GM19239 (cell line): ENCODE results near the gene ZNF483.
"Not testable (repeated sequence)": the region's sequence is repeated elsewhere in the genome, so short reads cannot be mapped to it uniquely, and the experiment has no call there.

ENCODE experiments used
- DNase-seq: peaks from one replicate; pipeline ENCODE4 v3.0.0; 2011; ENCODE audit warnings: low spot score; ENCODE audit not compliant: insufficient read length
- FAIRE-seq: peaks from 2 replicates; lab custom pipeline; 2011; peaks lifted over from hg19 to GRCh38; lab: Jason Lieb, UNC

ZNF483 gene

DNA sequence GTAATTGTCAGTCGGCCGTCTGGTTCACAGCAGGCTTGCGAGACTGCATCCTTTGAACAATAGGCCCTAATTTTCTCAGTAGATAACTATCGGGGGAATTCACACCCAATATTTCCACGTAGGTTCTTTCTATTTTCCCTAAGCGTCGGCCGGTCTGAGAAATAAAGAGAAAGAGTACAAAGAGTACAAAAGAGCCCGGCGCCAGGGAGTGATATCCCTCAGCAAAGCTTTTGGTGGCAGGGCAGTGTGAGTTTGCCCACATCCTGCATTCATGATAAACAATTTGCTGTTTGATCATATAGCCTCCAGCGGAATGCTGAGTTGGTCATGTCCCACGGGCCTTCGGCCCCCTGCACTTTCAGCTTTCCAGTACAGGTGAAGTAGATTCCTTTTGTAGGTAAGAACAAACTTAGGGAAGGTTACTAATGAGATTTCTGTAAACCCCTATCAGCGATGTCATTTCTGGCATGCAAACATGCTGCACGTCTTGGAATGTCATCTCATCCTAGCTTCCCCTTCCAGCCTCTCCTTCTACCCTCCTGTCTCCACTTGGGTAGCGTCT is 79.2 kb downstream of the ZNF483 start:
- FAIRE-seq, result no peak

DNA sequence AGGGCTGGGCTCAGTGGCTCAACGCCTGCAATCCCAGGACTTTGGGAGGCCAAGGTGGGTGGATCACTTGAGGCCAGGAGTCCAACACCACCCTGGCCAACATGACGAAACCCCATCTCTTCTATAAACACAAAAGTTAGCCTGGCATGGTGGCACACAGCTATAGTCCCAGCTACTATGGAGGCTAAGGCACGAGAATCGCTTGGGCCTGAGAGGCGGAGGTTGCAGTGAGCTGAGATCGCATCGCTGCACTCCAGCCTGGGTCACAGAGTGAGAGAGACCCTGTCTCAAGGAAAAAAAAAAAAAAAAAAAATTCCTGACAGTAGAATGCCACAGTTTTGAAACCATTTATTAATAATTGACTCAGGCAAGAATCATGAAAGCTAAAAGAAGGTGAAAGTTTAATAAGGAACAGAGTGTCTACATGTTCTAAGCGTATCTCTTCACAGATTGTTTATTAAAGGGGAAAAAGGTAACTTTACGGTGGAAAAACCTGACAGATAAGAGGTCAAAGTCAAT is 80.1 kb downstream of the ZNF483 start:
- no peak for DNase-seq
- FAIRE-seq, result no peak

More for the DNA sequence above, 79.2 kb downstream of the ZNF483 start:
- DNase-seq, result no peak

DNA sequence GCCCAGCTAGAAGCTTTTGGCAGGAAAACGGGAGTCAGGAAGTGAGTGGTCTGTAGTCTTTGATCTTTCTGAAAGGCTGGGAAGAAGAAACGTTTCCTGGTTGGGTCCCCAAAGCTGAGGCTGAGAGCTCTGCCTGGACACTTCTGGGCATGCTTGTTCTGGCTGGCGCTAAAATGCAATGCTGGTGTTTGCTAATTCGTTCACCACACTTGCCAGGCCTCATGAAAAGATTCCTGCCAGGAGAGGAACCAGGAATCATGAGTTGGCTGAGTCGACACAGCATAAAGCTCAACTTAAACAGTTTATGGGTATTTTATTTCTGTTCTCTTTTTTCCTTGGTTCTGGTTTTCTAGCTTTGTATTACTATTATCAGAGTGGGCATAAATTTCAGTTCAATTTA is 85.2 kb downstream of the ZNF483 start:
- FAIRE-seq, result no peak
- no peak for DNase-seq

DNA sequence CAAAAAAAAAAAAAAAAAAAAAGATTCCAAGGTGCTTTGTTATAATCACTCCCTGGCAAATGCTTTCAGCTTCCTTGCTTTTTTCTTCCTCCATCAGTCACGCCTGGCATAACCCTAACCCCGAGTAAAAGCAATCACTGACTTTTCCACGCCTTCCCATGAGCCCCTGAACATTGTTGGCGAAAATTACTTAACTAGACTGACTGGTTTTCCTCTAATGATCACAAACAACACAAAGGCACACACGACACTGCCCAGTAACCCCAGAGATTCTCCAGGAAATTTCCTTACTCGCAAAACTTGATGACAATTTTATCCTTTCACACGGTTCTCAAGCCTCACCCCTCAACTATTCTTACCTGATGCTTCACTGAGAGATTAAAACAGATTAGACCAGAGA is 85.9 kb downstream of the ZNF483 start:
- no peak for FAIRE-seq
- DNase-seq, result no peak

DNA sequence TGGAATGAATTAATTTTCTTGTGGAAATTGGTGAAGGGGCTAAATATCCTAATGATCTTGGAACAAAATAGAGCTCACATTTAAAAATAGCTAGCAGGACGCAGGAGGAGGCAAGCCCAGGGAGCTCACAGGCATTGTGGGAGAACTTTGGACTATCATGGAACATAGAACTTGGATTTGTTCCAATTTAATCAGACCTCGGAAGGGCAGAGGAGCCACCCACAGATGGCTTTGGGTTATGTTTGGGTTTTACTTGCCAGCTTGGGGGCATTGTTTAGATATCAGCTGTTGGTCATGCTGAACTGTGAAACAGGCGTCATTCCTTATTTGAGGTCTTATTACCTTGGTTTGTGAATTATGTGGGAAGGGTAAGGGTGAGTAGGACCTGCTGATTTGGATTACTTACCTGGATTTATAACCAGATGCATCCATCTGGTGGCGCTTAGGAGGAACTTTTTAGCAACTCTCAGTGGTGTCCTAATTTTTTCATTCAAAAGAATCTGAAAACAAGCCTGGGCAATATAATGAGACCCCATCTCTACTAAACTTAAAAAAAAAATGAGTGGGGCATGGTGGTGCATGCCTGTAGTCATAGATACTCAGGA is 88.6 kb downstream of the ZNF483 start:
- FAIRE-seq, result no peak
- DNase-seq, result no peak

DNA sequence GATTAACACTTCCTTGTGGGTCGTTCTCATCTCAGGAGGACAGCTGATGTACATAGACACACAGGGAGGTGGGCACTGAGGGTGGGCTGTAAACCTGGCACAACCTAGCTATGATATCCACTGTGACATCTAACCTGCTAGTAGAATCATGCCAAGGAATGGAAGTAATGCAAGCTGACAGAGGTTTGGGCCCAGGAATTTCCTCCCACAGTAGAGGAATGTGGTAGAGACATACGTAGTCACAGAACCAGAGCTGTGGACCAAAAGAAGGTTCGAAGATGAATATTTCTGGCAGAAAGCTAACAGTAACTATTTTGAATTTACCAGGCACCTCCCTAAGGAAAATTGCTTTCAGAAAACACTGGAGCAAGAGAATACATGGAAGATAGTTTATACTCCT is 90.9 kb downstream of the ZNF483 start:
- FAIRE-seq, result no peak
- no peak for DNase-seq

DNA sequence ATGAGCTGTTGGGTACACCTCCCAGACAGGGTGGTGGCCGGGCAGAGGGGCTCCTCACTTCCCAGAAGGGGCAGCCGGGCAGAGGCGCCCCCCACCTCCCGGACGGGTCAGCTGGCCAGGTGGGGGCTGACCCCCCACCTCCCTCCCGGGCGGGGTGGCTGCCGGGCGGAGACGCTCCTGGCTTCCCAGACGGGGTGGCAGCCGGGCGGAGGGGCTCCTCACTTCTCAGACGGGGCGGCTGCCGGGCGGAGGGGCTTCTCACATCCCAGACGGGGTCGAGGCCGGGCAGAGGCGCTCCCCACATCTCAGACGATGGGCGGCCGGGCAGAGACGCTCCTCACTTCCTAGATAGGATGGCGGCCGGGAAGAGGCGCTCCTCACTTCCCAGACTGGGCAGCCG is 92.4 kb downstream of the ZNF483 start:
- not testable (repeated sequence) for FAIRE-seq, DNase-seq

DNA sequence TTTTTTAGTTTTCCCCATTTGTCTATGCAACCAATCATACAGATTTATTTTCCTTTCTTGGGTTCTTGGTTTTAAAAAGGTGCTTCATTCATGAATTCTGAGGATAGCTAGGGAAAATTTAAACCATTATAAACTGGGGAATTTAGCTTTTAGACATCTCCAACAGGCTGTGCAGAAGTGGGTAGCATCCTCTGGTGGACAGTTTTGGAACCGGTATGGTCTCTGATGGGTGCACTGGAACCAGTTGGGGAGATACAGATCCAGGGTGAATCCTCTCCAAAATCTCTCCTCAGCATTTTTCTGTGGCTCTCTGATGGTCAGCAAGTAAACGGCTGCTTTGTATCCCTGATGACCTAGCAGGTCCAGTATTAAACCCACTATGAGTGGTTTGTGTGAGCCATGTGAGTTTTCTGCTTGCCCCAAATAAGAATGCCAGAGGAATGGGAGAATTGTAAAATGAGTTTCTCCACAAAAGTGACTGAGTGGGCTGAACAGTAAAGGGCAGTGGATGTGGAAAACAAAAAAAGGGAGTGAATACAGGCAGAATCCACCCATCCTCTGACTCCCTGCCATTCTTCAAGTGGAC is 97.0 kb downstream of the ZNF483 start:
- DNase-seq, result no peak
- no peak for FAIRE-seq

DNA sequence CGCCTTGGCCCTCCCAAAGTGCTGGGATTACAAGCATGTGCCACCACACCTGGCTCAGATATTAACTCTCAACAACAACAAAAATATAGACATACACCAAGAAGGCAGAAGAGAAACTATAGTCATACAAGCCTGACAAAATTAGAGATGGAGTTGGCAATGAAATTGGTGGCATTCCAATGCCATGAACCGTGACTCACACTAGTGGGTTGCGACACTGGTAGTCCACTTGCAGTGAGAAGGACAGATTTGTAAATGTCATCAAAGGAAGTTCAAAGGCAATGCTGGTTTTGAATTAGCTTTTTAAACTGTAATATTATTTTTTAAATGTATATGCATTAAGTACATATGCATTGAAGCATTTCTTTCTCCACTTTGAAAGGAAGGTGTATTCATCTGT is 97.6 kb downstream of the ZNF483 start:
- no peak for FAIRE-seq
- DNase-seq, result no peak
